Fibroblast of pulmonary artery (primary cell): ENCODE measurements around the gene MBD3.
A peak's percentile ranks its signal among the peaks of the same experiment; 100 is the strongest.

Experiments used
- DNase-seq: peaks from one replicate; pipeline ENCODE4 v3.0.0-alpha.2; 2010; ENCODE audit warnings: low read depth
- H3K4me3 ChIP-seq: replicated peaks from 2 replicates; pipeline ENCODE4 v1.5.1; 2011; ENCODE audit warnings: low read depth, mild to moderate bottlenecking, control low read depth, low read length, moderate library complexity
- CTCF ChIP-seq: IDR thresholded peaks from 2 replicates; pipeline ENCODE4 v1.5.1; 2011; ENCODE audit warnings: mild to moderate bottlenecking, control low read depth, low read length, inconsistent platforms; ENCODE audit errors: missing control alignments

Gene MBD3

GRCh38 chr19:1601613-1602064 is 9.0 kb upstream of the MBD3 start:
- no peak overlapping the region for H3K4me3 ChIP-seq
- DNase-seq: no peak
- no peak for TF ChIP-seq CTCF

GRCh38 chr19:1599460-1599846 is 6.8 kb upstream of the MBD3 start:
- H3K4me3 ChIP-seq: no peak overlapping the region
- no peak for TF ChIP-seq CTCF
- DNase-seq: no peak

DNA sequence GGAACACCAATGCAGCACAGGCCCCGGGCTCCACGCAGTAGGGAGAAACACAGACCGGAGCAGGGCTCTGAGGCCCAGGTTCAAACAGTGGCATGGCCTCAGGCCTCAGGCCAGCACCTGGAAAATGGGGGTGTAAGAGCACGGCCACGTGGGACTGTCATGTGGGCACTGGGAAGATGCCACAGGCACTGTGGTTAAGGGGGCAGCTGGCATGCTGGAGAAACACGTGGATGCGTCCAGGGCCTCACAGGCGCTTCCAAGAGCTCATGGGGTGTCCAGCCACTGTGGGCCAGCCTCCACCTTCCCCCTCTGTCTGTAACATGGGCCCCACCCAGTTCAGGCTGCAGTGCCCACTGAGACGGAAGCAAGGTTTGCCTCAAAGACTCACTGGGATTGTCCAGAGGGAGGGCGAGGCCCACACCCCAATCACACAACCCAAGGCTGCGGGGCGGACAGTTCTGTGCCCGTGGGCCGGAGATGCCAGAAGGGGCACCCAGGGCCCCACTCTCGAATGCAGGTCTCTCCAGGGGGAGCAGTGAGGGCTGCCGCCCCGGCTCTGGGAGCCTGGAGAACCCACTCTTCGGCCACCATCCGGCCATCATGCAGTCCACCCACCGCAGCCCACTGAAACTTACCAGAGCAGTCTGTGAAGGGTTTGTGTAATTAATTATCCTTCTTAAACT is 6.3 kb upstream of the MBD3 start:
- no peak overlapping the region for H3K4me3 ChIP-seq
- no peak for DNase-seq
- no peak for TF ChIP-seq CTCF

DNA sequence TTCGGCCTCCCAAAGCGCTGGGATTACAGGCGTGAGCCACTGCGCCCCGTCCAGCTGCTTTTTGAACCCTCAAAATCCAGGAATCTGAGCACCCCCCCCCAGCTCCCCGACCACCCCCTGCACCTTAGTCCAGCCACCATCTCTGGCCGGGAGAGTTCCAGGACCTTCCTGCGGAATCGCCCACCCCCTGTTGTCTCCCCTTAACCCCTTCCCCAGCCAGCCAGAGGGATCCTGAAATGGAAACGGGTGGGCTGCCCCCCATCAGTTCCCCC is 772 bp upstream of the MBD3 start:
- DNase-seq: no peak
- no peak for TF ChIP-seq CTCF
- H3K4me3 ChIP-seq: peak overlapping the region; percentile 75

DNA sequence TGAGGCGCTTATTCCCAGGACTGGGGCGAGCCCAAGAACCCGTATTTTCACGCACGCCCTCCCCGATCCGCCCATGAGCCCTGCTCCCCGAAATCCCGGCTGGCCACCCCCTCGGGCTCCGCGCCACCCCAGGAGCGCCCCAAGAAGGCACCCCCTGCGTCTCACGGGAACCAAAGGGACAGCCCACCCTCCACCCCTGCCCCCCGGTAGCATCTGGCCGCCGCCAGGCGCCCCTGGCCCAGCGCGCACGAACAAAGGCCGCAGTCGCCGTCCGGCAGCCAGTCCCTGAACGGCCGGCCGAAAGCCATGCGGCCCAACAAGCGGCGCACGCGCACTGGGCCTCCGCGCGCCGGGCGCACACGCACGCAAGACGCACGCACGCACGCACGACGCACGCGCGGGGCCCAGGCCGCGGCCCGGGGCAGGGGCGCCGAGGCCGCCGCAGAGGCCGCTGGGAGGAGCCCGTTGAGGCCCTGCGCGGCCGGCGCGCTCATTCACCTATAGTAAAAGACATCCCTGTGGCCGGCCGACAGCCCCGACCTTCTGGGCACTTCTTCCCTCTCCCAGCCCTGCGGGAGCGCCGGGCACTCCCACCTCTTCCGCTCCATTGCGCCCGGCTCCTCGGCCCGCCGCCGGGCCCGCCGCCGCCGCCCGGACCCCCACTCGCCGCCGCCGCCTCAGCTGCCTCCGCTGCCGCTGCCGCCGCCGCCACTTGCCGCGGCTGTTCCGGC is 476 bp downstream of the MBD3 start:
- peak overlapping the region; percentile 90 for H3K4me3 ChIP-seq
- peak; percentile 92 for DNase-seq
- no peak for TF ChIP-seq CTCF

DNA sequence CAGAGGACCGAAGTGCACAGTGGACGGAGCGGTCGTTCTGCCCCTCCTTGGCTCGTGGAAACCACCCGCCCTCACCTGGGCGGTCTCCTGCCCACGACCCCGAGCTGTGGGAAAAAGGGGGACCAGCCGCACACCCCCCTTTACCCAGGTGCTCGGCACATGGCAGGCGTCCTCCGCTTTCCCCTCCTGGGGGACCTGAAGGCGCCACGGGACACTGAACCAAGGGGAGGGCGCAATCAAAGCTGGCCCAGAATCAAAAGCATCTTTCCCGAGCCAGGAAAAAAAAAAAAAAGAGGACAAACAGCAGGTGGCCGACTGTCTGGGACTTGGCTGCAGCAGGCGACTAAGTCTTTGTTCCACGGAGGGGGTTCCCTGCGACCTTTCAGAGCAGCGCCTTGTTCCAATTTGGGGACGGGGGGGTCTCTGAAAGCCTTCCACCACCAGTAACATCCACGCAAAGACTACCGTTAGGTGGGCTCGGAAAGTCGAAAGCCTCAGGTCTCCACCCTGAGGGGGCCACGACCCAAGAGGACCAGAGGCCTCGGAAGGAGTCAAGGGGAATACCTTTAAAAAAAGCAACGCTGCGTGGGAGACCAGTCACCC is 1.1 kb downstream of the MBD3 start:
- no peak for TF ChIP-seq CTCF
- peak; percentile 7 for DNase-seq
- H3K4me3 ChIP-seq: peak overlapping the region; percentile 90
